ENCODE measurements around the gene VSTM2B. TPM values are rescaled to one million over a fixed set of nuclear protein-coding genes. Genes with fewer than 3 reads are reported as not detected.
A peak's percentile ranks its signal among the peaks of the same experiment; 100 is the strongest.

Gene VSTM2B
- total and polyA plus RNA-seq, 2 of the 13 experiments (the other 11 are each of a cell fraction or from before 2014, with no cell fraction given) = not detected

DNA sequence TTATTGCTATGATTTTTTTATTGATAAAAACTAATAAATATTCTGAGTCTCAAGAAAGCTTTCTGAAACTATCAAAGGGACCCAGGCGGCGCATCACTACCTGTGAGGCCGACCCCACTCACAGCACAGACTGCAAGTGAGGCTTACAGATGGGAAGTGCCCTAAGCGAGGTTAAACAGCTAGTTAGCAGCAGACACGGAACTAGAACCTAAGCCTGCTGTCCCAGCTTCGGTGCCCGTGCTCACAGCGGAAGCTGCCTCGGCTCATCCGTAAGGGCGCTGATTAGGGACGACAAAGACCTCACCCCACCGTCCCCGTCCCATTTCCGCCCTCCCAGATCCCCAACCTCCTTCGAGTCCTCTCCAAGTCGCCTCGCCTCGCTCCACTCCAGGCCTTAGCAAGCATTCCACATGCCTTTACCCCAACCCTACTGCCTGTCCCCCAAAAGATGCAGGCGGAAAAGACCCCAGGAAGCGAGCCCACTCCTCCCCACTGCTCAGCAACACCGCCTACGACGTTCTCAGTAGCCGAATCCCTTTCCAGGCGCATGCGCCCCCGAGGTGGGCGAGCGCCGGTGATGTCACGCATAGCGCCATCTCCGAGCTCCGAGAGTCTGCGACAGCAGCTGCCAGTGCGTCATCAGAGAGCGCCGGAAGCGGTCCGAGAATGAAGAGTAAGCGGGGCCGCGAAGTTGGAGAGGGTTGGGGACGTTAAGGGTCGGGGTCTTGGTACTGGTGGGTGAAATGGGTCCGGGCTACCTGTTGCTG, 80.0 kb downstream of the VSTM2B start, which contains the start of gene POP4 (continued):
- no peak for TF ChIP-seq ATM (IDR thresholded peaks at IDR 0.05; ENCODE audit: borderline replicate concordance)
- no peak for TF ChIP-seq STAT6 (CRISPR knock-in tag; IDR thresholded peaks at IDR 0.05; ENCODE audit: borderline replicate concordance)
- TF ChIP-seq CEBPG (CRISPR knock-in tag; IDR thresholded peaks at IDR 0.05) = 0 out of 2 replicates have a peak, but pooled peaks have one; percentile 14
- 0 out of 2 replicates have a peak, but pooled peaks have one; percentile 64 for TF ChIP-seq ZNF430 (CRISPR knock-in tag; IDR thresholded peaks at IDR 0.05)
- TF ChIP-seq ZNF367 (CRISPR knock-in tag; IDR thresholded peaks at IDR 0.05; ENCODE audit: borderline replicate concordance) = no peak
- TF ChIP-seq ZNF44 (CRISPR knock-in tag; IDR thresholded peaks at IDR 0.05) = no peak
- no peak; the same call in 1 of the 2 replicates for TF ChIP-seq ZNF274 (CRISPR knock-in tag; IDR thresholded peaks at IDR 0.05)
- TF ChIP-seq KLF6 (CRISPR knock-in tag; IDR thresholded peaks at IDR 0.05) = peak; percentile 52; the same call in 1 of the 2 replicates
- TF ChIP-seq, protein P1, sequence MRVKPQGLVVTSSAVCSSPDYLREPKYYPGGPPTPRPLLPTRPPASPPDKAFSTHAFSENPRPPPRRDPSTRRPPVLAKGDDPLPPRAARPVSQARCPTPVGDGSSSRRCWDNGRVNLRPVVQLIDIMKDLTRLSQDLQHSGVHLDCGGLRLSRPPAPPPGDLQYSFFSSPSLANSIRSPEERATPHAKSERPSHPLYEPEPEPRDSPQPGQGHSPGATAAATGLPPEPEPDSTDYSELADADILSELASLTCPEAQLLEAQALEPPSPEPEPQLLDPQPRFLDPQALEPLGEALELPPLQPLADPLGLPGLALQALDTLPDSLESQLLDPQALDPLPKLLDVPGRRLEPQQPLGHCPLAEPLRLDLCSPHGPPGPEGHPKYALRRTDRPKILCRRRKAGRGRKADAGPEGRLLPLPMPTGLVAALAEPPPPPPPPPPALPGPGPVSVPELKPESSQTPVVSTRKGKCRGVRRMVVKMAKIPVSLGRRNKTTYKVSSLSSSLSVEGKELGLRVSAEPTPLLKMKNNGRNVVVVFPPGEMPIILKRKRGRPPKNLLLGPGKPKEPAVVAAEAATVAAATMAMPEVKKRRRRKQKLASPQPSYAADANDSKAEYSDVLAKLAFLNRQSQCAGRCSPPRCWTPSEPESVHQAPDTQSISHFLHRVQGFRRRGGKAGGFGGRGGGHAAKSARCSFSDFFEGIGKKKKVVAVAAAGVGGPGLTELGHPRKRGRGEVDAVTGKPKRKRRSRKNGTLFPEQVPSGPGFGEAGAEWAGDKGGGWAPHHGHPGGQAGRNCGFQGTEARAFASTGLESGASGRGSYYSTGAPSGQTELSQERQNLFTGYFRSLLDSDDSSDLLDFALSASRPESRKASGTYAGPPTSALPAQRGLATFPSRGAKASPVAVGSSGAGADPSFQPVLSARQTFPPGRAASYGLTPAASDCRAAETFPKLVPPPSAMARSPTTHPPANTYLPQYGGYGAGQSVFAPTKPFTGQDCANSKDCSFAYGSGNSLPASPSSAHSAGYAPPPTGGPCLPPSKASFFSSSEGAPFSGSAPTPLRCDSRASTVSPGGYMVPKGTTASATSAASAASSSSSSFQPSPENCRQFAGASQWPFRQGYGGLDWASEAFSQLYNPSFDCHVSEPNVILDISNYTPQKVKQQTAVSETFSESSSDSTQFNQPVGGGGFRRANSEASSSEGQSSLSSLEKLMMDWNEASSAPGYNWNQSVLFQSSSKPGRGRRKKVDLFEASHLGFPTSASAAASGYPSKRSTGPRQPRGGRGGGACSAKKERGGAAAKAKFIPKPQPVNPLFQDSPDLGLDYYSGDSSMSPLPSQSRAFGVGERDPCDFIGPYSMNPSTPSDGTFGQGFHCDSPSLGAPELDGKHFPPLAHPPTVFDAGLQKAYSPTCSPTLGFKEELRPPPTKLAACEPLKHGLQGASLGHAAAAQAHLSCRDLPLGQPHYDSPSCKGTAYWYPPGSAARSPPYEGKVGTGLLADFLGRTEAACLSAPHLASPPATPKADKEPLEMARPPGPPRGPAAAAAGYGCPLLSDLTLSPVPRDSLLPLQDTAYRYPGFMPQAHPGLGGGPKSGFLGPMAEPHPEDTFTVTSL (CRISPR knock-in tag; IDR thresholded peaks at IDR 0.05; ENCODE audit: borderline replicate concordance) = no peak
- peak; percentile 11; the same call in 1 of the 2 replicates for TF ChIP-seq BCL6 (CRISPR knock-in tag; IDR thresholded peaks at IDR 0.05)
- TF ChIP-seq HOXA5 (CRISPR knock-in tag; IDR thresholded peaks at IDR 0.05) = peak; percentile 75; the same call in 1 of the 2 replicates
- TF ChIP-seq CHCHD3 (CRISPR knock-in tag; IDR thresholded peaks at IDR 0.05) = no peak
- peak; percentile 91 for TF ChIP-seq GATA4 (IDR thresholded peaks at IDR 0.05; ENCODE audit: borderline replicate concordance, low read depth)
- TF ChIP-seq AGO1 (IDR thresholded peaks at IDR 0.05; ENCODE audit: low read depth, low read length, poor library complexity, severe bottlenecking) = no peak
- TF ChIP-seq MIER3 (CRISPR knock-in tag; IDR thresholded peaks at IDR 0.05; ENCODE audit: borderline replicate concordance) = peak; percentile 67; the same call in 1 of the 2 replicates
- no peak for TF ChIP-seq NFYC (CRISPR knock-in tag; IDR thresholded peaks at IDR 0.05)
- TF ChIP-seq TFDP1 (CRISPR knock-in tag; IDR thresholded peaks at IDR 0.05; ENCODE audit: borderline replicate concordance) = no peak; the same call in 1 of the 2 replicates
- TF ChIP-seq KLF13 (CRISPR knock-in tag; IDR thresholded peaks at IDR 0.05) = 0 out of 2 replicates have a peak, but pooled peaks have one; percentile 34
- TF ChIP-seq NR0B2 (CRISPR knock-in tag; IDR thresholded peaks at IDR 0.05) = no peak
- TF ChIP-seq ZNF567 (CRISPR knock-in tag; IDR thresholded peaks at IDR 0.05; ENCODE audit: borderline replicate concordance) = no peak
